ENCODE data around the gene PRRT2.

Gene PRRT2

GRCh38 chr16:29824589-29825144 lies 12.7 kb downstream of the PRRT2 start:
- H3K4me3 ChIP-seq (ENCODE audit: low read length), result no peak overlapping the region
- H3K9me2 ChIP-seq (replicated peaks; ENCODE audit: insufficient read depth, low read length), result no peaks in the 10 kb centered on the region
- peaks cover 65% of the 10 kb centered on the region for H3K79me2 ChIP-seq (ENCODE audit: low read length)
- peak overlapping the region; percentile 36 for H3K4me2 ChIP-seq (ENCODE audit: low read depth, low read length)
- no peak overlapping the region for H3K9ac ChIP-seq (ENCODE audit: low read length)
- H3K27ac ChIP-seq (ENCODE audit: low read length), result no peak overlapping the region; the same call in 1 of the 2 replicates
- H3K9me3 ChIP-seq (replicated peaks; ENCODE audit: insufficient read depth, low read length), result no peaks in the 10 kb centered on the region
- TF ChIP-seq EZH2phosphoT487 (IDR thresholded peaks at IDR 0.05; ENCODE audit: low read length), result no peak
- no peak for TF ChIP-seq EZH2 (optimal IDR thresholded peaks at IDR 0.05; ENCODE audit: low read depth, low read length)
- TF ChIP-seq CTCF (IDR thresholded peaks at IDR 0.05; ENCODE audit: low read length), result no peak
- DNase-seq, result no peak
- H3F3A ChIP-seq (ENCODE audit: insufficient read depth, low read length), result peaks cover 28% of the 10 kb centered on the region
- no peaks in the 10 kb centered on the region for H3K36me3 ChIP-seq (replicated peaks; ENCODE audit: insufficient read depth, low read length)
- peaks cover 34% of the 10 kb centered on the region for H3K4me1 ChIP-seq (ENCODE audit: low read length)
- H3K27me3 ChIP-seq (replicated peaks; ENCODE audit: insufficient read depth, low read length), result no peaks in the 10 kb centered on the region
- H4K20me1 ChIP-seq (ENCODE audit: insufficient read depth, low read length), result no peaks in the 10 kb centered on the region
- no peak overlapping the region for H2AFZ ChIP-seq (ENCODE audit: low read length)

GRCh38 chr16:29825145-29826044 lies 13.4 kb downstream of the PRRT2 start:
- Histone ChIP-seq H3K9me2 (replicated peaks; ENCODE audit: insufficient read depth, low read length) (no peaks in the 10 kb centered on the region), H3K4me1 (ENCODE audit: low read length) (peaks cover 30% of the 10 kb centered on the region), H3K9me3 (replicated peaks; ENCODE audit: insufficient read depth, low read length) (no peaks in the 10 kb centered on the region), H3K4me3 (ENCODE audit: low read length) (no peak overlapping the region), H2AFZ (ENCODE audit: low read length) (no peak overlapping the region), H3K9ac (ENCODE audit: low read length) (no peak overlapping the region), H3K36me3 (replicated peaks; ENCODE audit: insufficient read depth, low read length) (no peaks in the 10 kb centered on the region), H3K4me2 (ENCODE audit: low read depth, low read length) (peak overlapping the region; percentile 36), H3K79me2 (ENCODE audit: low read length) (peaks cover 64% of the 10 kb centered on the region), H4K20me1 (ENCODE audit: insufficient read depth, low read length) (no peaks in the 10 kb centered on the region), H3K27ac (ENCODE audit: low read length) (no peak overlapping the region; the same call in 1 of the 2 replicates), H3F3A (ENCODE audit: insufficient read depth, low read length) (peaks cover 20% of the 10 kb centered on the region), H3K27me3 (replicated peaks; ENCODE audit: insufficient read depth, low read length) (no peaks in the 10 kb centered on the region)
- TF ChIP-seq CTCF (IDR thresholded peaks at IDR 0.05; ENCODE audit: low read length) (no peak), EZH2 (optimal IDR thresholded peaks at IDR 0.05; ENCODE audit: low read depth, low read length) (no peak), EZH2phosphoT487 (IDR thresholded peaks at IDR 0.05; ENCODE audit: low read length) (no peak)
- DNase-seq, result peak; percentile 51

GRCh38 chr16:29826342-29826695 lies 14.3 kb downstream of the PRRT2 start:
- Histone ChIP-seq H3K9me3 (replicated peaks; ENCODE audit: insufficient read depth, low read length) (no peaks in the 10 kb centered on the region), H3K4me1 (ENCODE audit: low read length) (peaks cover 26% of the 10 kb centered on the region), H3K27me3 (replicated peaks; ENCODE audit: insufficient read depth, low read length) (no peaks in the 10 kb centered on the region), H3K4me3 (ENCODE audit: low read length) (no peak overlapping the region), H3K79me2 (ENCODE audit: low read length) (peaks cover 55% of the 10 kb centered on the region), H4K20me1 (ENCODE audit: insufficient read depth, low read length) (no peaks in the 10 kb centered on the region), H3K4me2 (ENCODE audit: low read depth, low read length) (no peak overlapping the region), H3K27ac (ENCODE audit: low read length) (no peak overlapping the region), H3K9ac (ENCODE audit: low read length) (no peak overlapping the region), H3K9me2 (replicated peaks; ENCODE audit: insufficient read depth, low read length) (no peaks in the 10 kb centered on the region), H3K36me3 (replicated peaks; ENCODE audit: insufficient read depth, low read length) (no peaks in the 10 kb centered on the region), H2AFZ (ENCODE audit: low read length) (no peak overlapping the region), H3F3A (ENCODE audit: insufficient read depth, low read length) (peaks cover 11% of the 10 kb centered on the region)
- TF ChIP-seq CTCF (IDR thresholded peaks at IDR 0.05; ENCODE audit: low read length), result no peak
- no peak for TF ChIP-seq EZH2 (optimal IDR thresholded peaks at IDR 0.05; ENCODE audit: low read depth, low read length)
- no peak for TF ChIP-seq EZH2phosphoT487 (IDR thresholded peaks at IDR 0.05; ENCODE audit: low read length)
- DNase-seq, result no peak
